Smooth muscle cell of the coronary artery (primary cell): ENCODE results near the gene KLHL24. TPM values are rescaled to one million over a fixed set of nuclear protein-coding genes. Genes with fewer than 3 reads are reported as not detected.

ENCODE experiments used
- total RNA-seq: library from RNA; depleted of rRNA; stranded (reverse); fragments of >200 nt; gene quantifications from 2 replicates; pipeline ENCODE4 v1.2.3, GENCODE V29; 2014; ENCODE audit warnings: low replicate concordance

Gene KLHL24
- 65.4 and 170 TPM in 2 replicates for total RNA-seq

GRCh38 chr3:183635431-183636220 lies at the start of gene KLHL24:
Gene KLHL24, plus strand, starts transcription at chr3:183635623. Its CDS starts 14,734 bp downstream, at chr3:183650357.

GRCh38 chr3:183697610-183698317 lies 62.3 kb downstream of the KLHL24 start, which contains the start of gene YEATS2:
Gene YEATS2, plus strand, starts transcription at chr3:183697797. Its CDS starts 17,366 bp downstream, at chr3:183715163.

Other genes starting within 250 kb of the KLHL24 start
- gene MCF2L2, start 207.0 kb upstream of the KLHL24 start, total RNA-seq = under 0.01 and 0.15 TPM in 2 replicates
- gene KLHL6, start 79.9 kb upstream of the KLHL24 start, total RNA-seq = under 0.01 TPM in 1 of 2 replicates, not detected in the other
- 24.0 and 28.3 TPM in 2 replicates for gene YEATS2, start 62.2 kb downstream of the KLHL24 start, total RNA-seq
- gene MAP6D1, start 190.0 kb downstream of the KLHL24 start, total RNA-seq = 0.35 and 0.90 TPM in 2 replicates
- gene PARL, start 249.3 kb downstream of the KLHL24 start, total RNA-seq = 27.0 and 46.9 TPM in 2 replicates